SK-N-SH (cell line): ENCODE results near the gene CSTB. TPM values are rescaled to one million over a fixed set of nuclear protein-coding genes. Genes with fewer than 3 reads are reported as not detected.

Experiments
- CTCF ChIA-PET: fragments of 300-600, 350-600 bp; formaldehyde crosslinking; extraction: SDS; loops from one replicate; lab custom pipeline; 2021; lab: Yijun Ruan, JAX
- POLR2A ChIA-PET: fragments of 350-600 bp; sonication (Branson Sonifier 250); formaldehyde crosslinking; extraction: SDS; loops from one replicate; lab custom pipeline; 2020; ENCODE audit warnings: antibody characterized with exemption, inconsistent platforms; lab: Yijun Ruan, JAX
- DNase-seq: peaks from one replicate; pipeline ENCODE4 v3.0.0; 2012
- H2AFZ ChIP-seq: fragments of 200-600 bp; sonication (generic); 2 replicates; pipeline ENCODE4 v1.8.1; 2016; ENCODE audit warnings: antibody characterized with exemption, mild to moderate bottlenecking, low read depth
- H3F3A ChIP-seq: fragments of 200-600 bp; sonication (generic); replicated peaks from 2 replicates; pipeline ENCODE3; 2016; ENCODE audit warnings: antibody characterized with exemption, mild to moderate bottlenecking; ENCODE audit not compliant: insufficient read depth
- H3K27ac ChIP-seq, 2 experiments: fragments of 200-500 bp in 1 of 2; fragments of 200-600 bp in 1 of 2; sonication (Bioruptor generic) in 1 of 2; sonication (generic), shearing (Covaris generic) in 1 of 2; 2 replicates each; pipeline versions ENCODE4 v1.5.1 to v1.6.1; 2014 to 2016; ENCODE audit warnings: low read depth in 2 of 2, inconsistent platforms in 1 of 2, low read length in 1 of 2, mild to moderate bottlenecking in 1 of 2, mixed read lengths in 1 of 2
- H3K27me3 ChIP-seq: fragments of 200-600 bp; sonication (generic), shearing (Covaris generic); 2 replicates; pipeline ENCODE4 v1.6.1; 2016; ENCODE audit warnings: mixed run types; ENCODE audit not compliant: insufficient read depth
- H3K36me3 ChIP-seq, 2 experiments: fragments of 200-500 bp in 1 of 2; fragments of 200-600 bp in 1 of 2; sonication (Bioruptor generic) in 1 of 2; sonication (generic) in 1 of 2; replicated peaks in 1 of 2; 2 replicates each; pipeline versions ENCODE3 to v1.5.1; 2014 to 2016; ENCODE audit warnings: low read length in 1 of 2, mild to moderate bottlenecking in 1 of 2; ENCODE audit not compliant: insufficient read depth in 2 of 2, control insufficient read depth in 1 of 2
- H3K4me1 ChIP-seq, 2 experiments: fragments of 200-500 bp in 1 of 2; fragments of 200-600 bp in 1 of 2; sonication (Bioruptor generic) in 1 of 2; sonication (generic), shearing (Covaris generic) in 1 of 2; 2 replicates each; pipeline versions ENCODE4 v1.5.1 to v1.6.1; 2014 to 2016; ENCODE audit warnings: low read depth in 1 of 2, low read length in 1 of 2, mixed run types in 1 of 2; ENCODE audit not compliant: insufficient read depth in 2 of 2, control insufficient read depth in 1 of 2
- H3K4me2 ChIP-seq: fragments of 200-600 bp; sonication (generic), shearing (Covaris generic); 2 replicates; pipeline ENCODE4 v1.6.1; 2017; ENCODE audit warnings: mixed run types
- H3K4me3 ChIP-seq, 2 experiments: fragments of 200-500 bp in 1 of 2; fragments of 200-600 bp in 1 of 2; sonication (Bioruptor generic) in 1 of 2; sonication (generic), shearing (Covaris generic) in 1 of 2; 2 replicates each; pipeline versions ENCODE4 v1.5.1 to v1.8.1; 2014 to 2016; ENCODE audit warnings: low read depth in 2 of 2, inconsistent platforms in 1 of 2, low read length in 1 of 2, mild to moderate bottlenecking in 1 of 2, mixed read lengths in 1 of 2, moderate library complexity in 1 of 2
- H3K79me2 ChIP-seq: fragments of 200-600 bp; sonication (generic); 2 replicates; pipeline ENCODE4 v1.8.1; 2017; ENCODE audit warnings: mild to moderate bottlenecking; ENCODE audit not compliant: insufficient read depth
- H3K9ac ChIP-seq: fragments of 200-600 bp; sonication (generic); 2 replicates; pipeline ENCODE4 v1.6.1; 2017; ENCODE audit warnings: mixed run types
- H3K9me2 ChIP-seq: fragments of 200-600 bp; sonication (generic); 2 replicates; pipeline ENCODE4 v1.6.1; 2017; ENCODE audit warnings: mixed run types
- H3K9me3 ChIP-seq: fragments of 200-600 bp; sonication (generic); 2 replicates; pipeline ENCODE4 v1.6.1; 2017; ENCODE audit warnings: mixed run types, mild to moderate bottlenecking, moderate library complexity
- H4K20me1 ChIP-seq: fragments of 200-600 bp; sonication (generic); 2 replicates; pipeline ENCODE4 v1.6.1; 2017; ENCODE audit warnings: mild to moderate bottlenecking, mixed run types; ENCODE audit not compliant: insufficient read depth
- CHD2 ChIP-seq: fragments of 150-350 bp; IDR thresholded peaks from 2 replicates; pipeline ENCODE4 v1.6.1; 2018; ENCODE audit warnings: low read length; ENCODE audit not compliant: partially characterized antibody
- EP300 ChIP-seq, 2 experiments: IDR thresholded peaks; 2 replicates each; pipeline versions ENCODE4 v1.4.0 to v1.6.1; 2012; ENCODE audit warnings: borderline replicate concordance in 1 of 2, low read depth in 1 of 2, low read length in 1 of 2
- FOSL2 ChIP-seq: IDR thresholded peaks from 2 replicates; pipeline ENCODE4 v1.4.0; 2012; ENCODE audit warnings: low read depth, mild to moderate bottlenecking, moderate library complexity, borderline replicate concordance
- FOXM1 ChIP-seq: IDR thresholded peaks from 2 replicates; pipeline ENCODE4 v1.4.0; 2012; ENCODE audit warnings: low read depth, mild to moderate bottlenecking
- GATA2 ChIP-seq: sonication (generic); formaldehyde crosslinking; IDR thresholded peaks from 2 replicates; pipeline ENCODE4 v1.5.0; 2020; ENCODE audit warnings: mild to moderate bottlenecking, missing genetic modification reagents
- NFIC ChIP-seq: IDR thresholded peaks from 2 replicates; pipeline ENCODE4 v1.4.0; 2012; ENCODE audit warnings: borderline replicate concordance
- POLR2AphosphoS5 ChIP-seq: IDR thresholded peaks from 2 replicates; pipeline ENCODE4 v1.6.1; 2012; ENCODE audit warnings: low read depth, low read length
- RAD21 ChIP-seq: IDR thresholded peaks from 2 replicates; pipeline ENCODE4 v1.6.1; 2012; ENCODE audit warnings: mild to moderate bottlenecking, low read length
- RFX5 ChIP-seq: IDR thresholded peaks from 2 replicates; pipeline ENCODE4 v1.6.1; 2012; ENCODE audit warnings: mild to moderate bottlenecking, improper control_type of control experiment, low read length
- SIN3A ChIP-seq: IDR thresholded peaks from 2 replicates; pipeline ENCODE4 v1.6.1; 2012; ENCODE audit warnings: low read depth, mild to moderate bottlenecking, low read length, moderate library complexity, borderline replicate concordance
- TAF1 ChIP-seq: IDR thresholded peaks from 2 replicates; pipeline ENCODE4 v1.6.1; 2012; ENCODE audit warnings: low read depth, mild to moderate bottlenecking, low read length, moderate library complexity, borderline replicate concordance
- TCF12 ChIP-seq: IDR thresholded peaks from 2 replicates; pipeline ENCODE4 v1.4.0; 2012
- WGBS: methylation state at CpG from one replicate; pipeline ENCODE4 v1.1.6; 2017; ENCODE audit warnings: low lambda C conversion rate; 5-methylcytosine and 5-hydroxymethylcytosine counted together
- polyA plus RNA-seq, 3 experiments: library from polyadenylated mRNA; depleted of rRNA; stranded (reverse); fragments of >200 nt; gene quantifications; 2 replicates each; pipeline ENCODE4 v1.2.3, GENCODE V29; 2012
- TF ChIP-seq, protein P1 (sequence below): IDR thresholded peaks from 2 replicates; pipeline ENCODE4 v1.4.0; 2012; ENCODE audit warnings: low read depth, borderline replicate concordance
- TF ChIP-seq, protein P2 (sequence below): fragments of 150-350 bp; IDR thresholded peaks from 2 replicates; pipeline ENCODE4 v1.6.1; 2017; ENCODE audit warnings: antibody characterized with exemption, low read length, low read depth, borderline replicate concordance
- TF ChIP-seq, protein P3 (sequence below): IDR thresholded peaks from 2 replicates; pipeline ENCODE4 v1.4.0; 2012; ENCODE audit warnings: low read depth
- TF ChIP-seq, protein P4 (sequence below): IDR thresholded peaks from 2 replicates; pipeline ENCODE4; 2012
- TF ChIP-seq, protein P5 (sequence below): IDR thresholded peaks from 2 replicates; pipeline ENCODE4 v1.4.0; 2012; ENCODE audit warnings: low read depth, borderline replicate concordance

CSTB gene, protein sequence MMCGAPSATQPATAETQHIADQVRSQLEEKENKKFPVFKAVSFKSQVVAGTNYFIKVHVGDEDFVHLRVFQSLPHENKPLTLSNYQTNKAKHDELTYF
- polyA plus RNA-seq (2012; rRNA removed): 64.5 and 101 TPM in 2 replicates
- polyA plus RNA-seq (2012; cell fraction: cytosol; rRNA removed): 74.5 and 76.9 TPM in 2 replicates
- 34.0 and 36.2 TPM in 2 replicates for polyA plus RNA-seq (2012; cell fraction: nucleus; rRNA removed)

DNA sequence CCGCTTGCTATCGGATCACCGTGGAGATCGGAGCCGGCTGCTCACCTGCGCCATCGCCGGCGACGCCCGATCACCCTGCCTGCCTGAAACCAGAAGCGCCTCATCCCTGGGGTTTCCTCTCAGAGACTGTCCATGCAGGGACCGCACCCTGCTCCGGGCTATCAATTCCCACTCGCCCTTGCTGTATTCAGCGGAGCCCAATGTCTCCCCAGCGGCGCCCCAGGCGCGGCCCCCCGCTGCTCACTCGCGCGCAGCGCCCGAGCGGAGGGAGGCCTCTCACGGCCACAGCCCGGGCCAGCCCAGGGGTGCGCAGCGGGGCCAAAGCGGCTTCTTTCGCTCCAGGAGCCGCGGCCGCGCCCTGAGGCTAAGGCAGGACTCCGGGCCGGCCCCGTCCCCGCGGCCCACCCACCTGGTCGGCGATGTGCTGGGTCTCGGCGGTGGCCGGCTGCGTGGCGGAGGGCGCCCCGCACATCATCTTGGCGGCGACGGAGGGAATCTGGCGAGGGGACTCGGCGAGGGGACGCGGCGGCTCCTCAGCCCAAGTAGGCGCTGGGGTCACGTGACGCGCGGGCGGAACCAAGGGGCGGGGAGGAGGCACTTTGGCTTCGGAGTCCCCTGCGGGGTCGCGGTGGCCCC lies at the start of gene CSTB:
CSTB (minus strand) TSS at position 514 of the 636 bp plus-strand sequence; CDS start at position 475, 39 bp downstream.
- H3K79me2 ChIP-seq: peaks cover 17% of the 10 kb centered on the region; the same call in 1 of the 2 replicates
- ChIA-PET CTCF (no interaction called here), POLR2A (no interaction called here)
- peak within 1 kb of the TSS; percentile 75 to 90 for H3K4me3 ChIP-seq
- peaks cover 0 to 6% of the 10 kb centered on the region in 2 experiments; a peak in 1 of 4 replicates for H3K4me1 ChIP-seq
- no peaks in the 10 kb centered on the region for H3K9me3 ChIP-seq
- no peak for TF ChIP-seq FOSL2
- peak; percentile 75 for TF ChIP-seq TAF1
- TF ChIP-seq POLR2AphosphoS5: peak; percentile 81
- TF ChIP-seq, protein P1, sequence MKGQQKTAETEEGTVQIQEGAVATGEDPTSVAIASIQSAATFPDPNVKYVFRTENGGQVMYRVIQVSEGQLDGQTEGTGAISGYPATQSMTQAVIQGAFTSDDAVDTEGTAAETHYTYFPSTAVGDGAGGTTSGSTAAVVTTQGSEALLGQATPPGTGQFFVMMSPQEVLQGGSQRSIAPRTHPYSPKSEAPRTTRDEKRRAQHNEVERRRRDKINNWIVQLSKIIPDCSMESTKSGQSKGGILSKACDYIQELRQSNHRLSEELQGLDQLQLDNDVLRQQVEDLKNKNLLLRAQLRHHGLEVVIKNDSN: peak; percentile 95
- TF ChIP-seq, protein P2, sequence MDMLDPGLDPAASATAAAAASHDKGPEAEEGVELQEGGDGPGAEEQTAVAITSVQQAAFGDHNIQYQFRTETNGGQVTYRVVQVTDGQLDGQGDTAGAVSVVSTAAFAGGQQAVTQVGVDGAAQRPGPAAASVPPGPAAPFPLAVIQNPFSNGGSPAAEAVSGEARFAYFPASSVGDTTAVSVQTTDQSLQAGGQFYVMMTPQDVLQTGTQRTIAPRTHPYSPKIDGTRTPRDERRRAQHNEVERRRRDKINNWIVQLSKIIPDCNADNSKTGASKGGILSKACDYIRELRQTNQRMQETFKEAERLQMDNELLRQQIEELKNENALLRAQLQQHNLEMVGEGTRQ: peak; percentile 73
- no peak; the same call in 1 of the 2 replicates for TF ChIP-seq GATA2 (CRISPR knock-in tag)
- TF ChIP-seq, protein P3, sequence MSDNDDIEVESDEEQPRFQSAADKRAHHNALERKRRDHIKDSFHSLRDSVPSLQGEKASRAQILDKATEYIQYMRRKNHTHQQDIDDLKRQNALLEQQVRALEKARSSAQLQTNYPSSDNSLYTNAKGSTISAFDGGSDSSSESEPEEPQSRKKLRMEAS: peak; percentile 32
- TF ChIP-seq, all 33 proteins: peak for 5
- 2% methylated on average over 27 of the region's 71 CpGs for WGBS
- no peaks in the 10 kb centered on the region for H3K9me2 ChIP-seq
- no peaks in the 10 kb centered on the region for H3K27me3 ChIP-seq
- peak within 1 kb of the TSS; percentile 54 to 68 for H3K27ac ChIP-seq
- DNase-seq: peak; percentile 95
- peak within 1 kb of the TSS; percentile 84 for H3K9ac ChIP-seq
- peak within 1 kb of the TSS; percentile 71; the same call in 1 of the 2 replicates for H2AFZ ChIP-seq
- H3K36me3 ChIP-seq: peaks cover 10 to 13% of the 10 kb centered on the region in 2 experiments
- H4K20me1 ChIP-seq: no peaks in the 10 kb centered on the region
- peak within 1 kb of the TSS; percentile 85 for H3K4me2 ChIP-seq
- peaks cover 17% of the 10 kb centered on the region for H3F3A ChIP-seq

DNA sequence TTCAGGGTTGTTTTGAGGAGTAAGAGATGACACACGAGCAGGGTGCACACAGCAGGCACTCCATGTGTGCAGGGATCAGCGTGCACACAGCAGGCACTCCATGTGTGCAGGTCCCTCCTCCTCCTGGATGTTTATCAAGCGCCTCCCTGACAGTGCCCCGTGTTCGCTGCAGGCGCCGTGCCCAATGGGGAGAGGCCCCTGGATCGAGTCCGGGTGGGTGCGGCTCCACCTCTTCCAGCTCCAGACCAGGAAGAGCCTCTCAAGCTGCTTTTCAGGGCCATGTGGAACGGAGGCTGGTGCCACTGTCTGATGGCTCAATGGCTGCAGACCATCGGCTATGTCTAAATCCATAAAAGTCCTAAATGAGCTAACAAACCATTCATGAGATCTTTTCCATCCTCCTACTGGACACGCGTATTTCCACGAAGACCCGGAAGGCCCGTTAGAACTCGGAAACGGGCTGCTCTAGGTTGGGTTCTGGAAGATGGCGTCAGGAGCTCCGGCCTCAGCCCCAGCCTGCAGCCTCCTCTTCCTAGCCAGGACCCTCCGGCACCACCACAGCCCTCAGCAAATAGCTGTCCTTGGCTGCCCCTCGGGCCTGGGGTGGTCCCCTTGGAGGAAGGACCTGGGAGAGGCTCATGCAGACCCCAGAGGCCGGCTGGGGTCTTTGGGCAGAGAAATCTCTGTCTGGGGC lies 49.3 kb upstream of the CSTB start:
- DNase-seq: peak; percentile 22
- Histone ChIP-seq H3K9me3 (no peaks in the 10 kb centered on the region), H3K4me2 (no peak overlapping the region), H3K4me3 (no peak overlapping the region), H3K27me3 (no peaks in the 10 kb centered on the region; the same call in 1 of the 2 replicates), H3K9me2 (no peaks in the 10 kb centered on the region), H3K9ac (no peak overlapping the region), H3K4me1 (peaks cover 0 to 5% of the 10 kb centered on the region in 2 experiments; a peak in 2 of 4 replicates), H3K27ac (no peak overlapping the region), H3F3A (no peaks in the 10 kb centered on the region), H2AFZ (no peak overlapping the region), H3K79me2 (no peaks in the 10 kb centered on the region), H3K36me3 (no peaks in the 10 kb centered on the region), H4K20me1 (no peaks in the 10 kb centered on the region)
- ChIA-PET POLR2A (interaction anchor here (0.6 kb wide), 1 partner anchor 138 kb away, joined by 3 read pairs; no protein-coding TSS in a partner anchor), CTCF (interaction anchor here (0.9 to 2.2 kb wide), 6 partner anchors 14 to 167 kb away, joined by 3 to 10 read pairs (median 4); no protein-coding TSS in a partner anchor)
- 89% methylated on average over 16 of the region's 24 CpGs for WGBS
- TF ChIP-seq, protein P4, sequence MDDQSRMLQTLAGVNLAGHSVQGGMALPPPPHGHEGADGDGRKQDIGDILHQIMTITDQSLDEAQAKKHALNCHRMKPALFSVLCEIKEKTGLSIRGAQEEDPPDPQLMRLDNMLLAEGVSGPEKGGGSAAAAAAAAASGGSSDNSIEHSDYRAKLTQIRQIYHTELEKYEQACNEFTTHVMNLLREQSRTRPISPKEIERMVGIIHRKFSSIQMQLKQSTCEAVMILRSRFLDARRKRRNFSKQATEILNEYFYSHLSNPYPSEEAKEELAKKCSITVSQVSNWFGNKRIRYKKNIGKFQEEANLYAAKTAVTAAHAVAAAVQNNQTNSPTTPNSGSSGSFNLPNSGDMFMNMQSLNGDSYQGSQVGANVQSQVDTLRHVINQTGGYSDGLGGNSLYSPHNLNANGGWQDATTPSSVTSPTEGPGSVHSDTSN: no peak
- TF ChIP-seq EP300 (IDR thresholded peaks at IDR 0.05; ENCODE audit: borderline replicate concordance in 1 of 2, low read depth in 1 of 2, low read length in 1 of 2) (no peak), FOSL2 (no peak), RFX5 (no peak), SIN3A (no peak), FOXM1 (no peak), TCF12 (no peak), CHD2 (no peak), RAD21 (no peak), TAF1 (no peak), NFIC (no peak)
- TF ChIP-seq, protein P5, sequence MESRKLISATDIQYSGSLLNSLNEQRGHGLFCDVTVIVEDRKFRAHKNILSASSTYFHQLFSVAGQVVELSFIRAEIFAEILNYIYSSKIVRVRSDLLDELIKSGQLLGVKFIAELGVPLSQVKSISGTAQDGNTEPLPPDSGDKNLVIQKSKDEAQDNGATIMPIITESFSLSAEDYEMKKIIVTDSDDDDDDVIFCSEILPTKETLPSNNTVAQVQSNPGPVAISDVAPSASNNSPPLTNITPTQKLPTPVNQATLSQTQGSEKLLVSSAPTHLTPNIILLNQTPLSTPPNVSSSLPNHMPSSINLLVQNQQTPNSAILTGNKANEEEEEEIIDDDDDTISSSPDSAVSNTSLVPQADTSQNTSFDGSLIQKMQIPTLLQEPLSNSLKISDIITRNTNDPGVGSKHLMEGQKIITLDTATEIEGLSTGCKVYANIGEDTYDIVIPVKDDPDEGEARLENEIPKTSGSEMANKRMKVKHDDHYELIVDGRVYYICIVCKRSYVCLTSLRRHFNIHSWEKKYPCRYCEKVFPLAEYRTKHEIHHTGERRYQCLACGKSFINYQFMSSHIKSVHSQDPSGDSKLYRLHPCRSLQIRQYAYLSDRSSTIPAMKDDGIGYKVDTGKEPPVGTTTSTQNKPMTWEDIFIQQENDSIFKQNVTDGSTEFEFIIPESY: no peak
- TF ChIP-seq, protein P2: no peak
